Karpas-422 (cell line): Measurements from ENCODE around the gene TYR. TPM values are rescaled to one million over a fixed set of nuclear protein-coding genes. Genes with fewer than 3 reads are reported as not detected.

ENCODE experiments used
- DNase-seq: peaks from one replicate; pipeline ENCODE4 v3.0.0-alpha.2; 2015
- H2AFZ ChIP-seq: fragments of 200-600 bp; sonication (generic); 2 replicates; pipeline ENCODE4 v1.6.1; 2014; ENCODE audit warnings: antibody characterized with exemption, low read length, mixed read lengths
- H3K27ac ChIP-seq: fragments of 200-600 bp; sonication (generic); 2 replicates; pipeline ENCODE4 v1.5.1; 2014; ENCODE audit warnings: mild to moderate bottlenecking, low read length, moderate library complexity
- H3K27me3 ChIP-seq: fragments of 200-600 bp; sonication (generic); 2 replicates; pipeline ENCODE4 v1.6.1; 2014; ENCODE audit warnings: low read length, mixed read lengths
- H3K36me3 ChIP-seq: fragments of 200-600 bp; sonication (generic); 2 replicates; pipeline ENCODE4 v1.6.1; 2014; ENCODE audit warnings: low read length, mixed read lengths; ENCODE audit not compliant: insufficient read depth
- H3K4me1 ChIP-seq: fragments of 200-600 bp; sonication (generic); 2 replicates; pipeline ENCODE4 v1.6.1; 2014; ENCODE audit warnings: mild to moderate bottlenecking, low read length, mixed read lengths
- H3K4me2 ChIP-seq: fragments of 200-600 bp; sonication (generic); 2 replicates; pipeline ENCODE4 v1.6.1; 2014; ENCODE audit warnings: low read length, low read depth, mild to moderate bottlenecking; ENCODE audit not compliant: poor library complexity, severe bottlenecking
- H3K4me3 ChIP-seq: fragments of 200-600 bp; sonication (generic); 2 replicates; pipeline ENCODE4 v1.5.1; 2014; ENCODE audit warnings: mild to moderate bottlenecking, antibody characterized with exemption, low read length, mixed read lengths
- H3K79me2 ChIP-seq: fragments of 200-600 bp; sonication (generic); 2 replicates; pipeline ENCODE4 v1.6.1; 2014; ENCODE audit warnings: mild to moderate bottlenecking, low read length, mixed read lengths
- H3K9ac ChIP-seq: fragments of 200-600 bp; sonication (generic); 2 replicates; pipeline ENCODE4 v1.6.0; 2014; ENCODE audit warnings: low read length
- H3K9me2 ChIP-seq: fragments of 200-600 bp; sonication (generic), shearing (Covaris generic); replicated peaks from 2 replicates; pipeline ENCODE4 v1.6.0; 2014; ENCODE audit warnings: mild to moderate bottlenecking, low read length, moderate library complexity; ENCODE audit not compliant: insufficient read depth
- H3K9me3 ChIP-seq: fragments of 300-700, 200-600 bp; sonication (generic); 2 replicates; pipeline ENCODE4 v1.6.1; 2014; ENCODE audit warnings: low read length, mixed read lengths
- H4K20me1 ChIP-seq: fragments of 200-600 bp; sonication (generic); 2 replicates; pipeline ENCODE4 v1.6.1; 2014; ENCODE audit warnings: mild to moderate bottlenecking, antibody characterized with exemption, low read length, low read depth; ENCODE audit not compliant: insufficient read depth
- total RNA-seq: library from RNA; depleted of rRNA; stranded (reverse); fragments of >200 nt; shearing (Covaris generic); gene quantifications from 2 replicates; pipeline ENCODE4 v1.2.3, GENCODE V29; 2014; ENCODE audit warnings: low replicate concordance; rRNA removed

The TYR gene
- total RNA-seq: not detected in 2 replicates

- Histone ChIP-seq H3K4me1 (no peaks in the 10 kb centered on the region), H3K9me3 (no peaks in the 10 kb centered on the region), H3K9ac (no peak within 1 kb of the TSS), H3K4me3 (no peak within 1 kb of the TSS), H3K27ac (no peak within 1 kb of the TSS), H2AFZ (no peak within 1 kb of the TSS), H3K36me3 (no peaks in the 10 kb centered on the region), H3K4me2 (no peak within 1 kb of the TSS), H3K27me3 (no peaks in the 10 kb centered on the region), H3K9me2 (no peaks in the 10 kb centered on the region), H4K20me1 (no peaks in the 10 kb centered on the region), H3K79me2 (no peaks in the 10 kb centered on the region)
- DNase-seq: no peak
Observed at GRCh38 chr11:89177691-89178231, at the start of gene TYR. Gene TYR, plus strand, starts transcription at chr11:89177875. Its CDS starts 79 bp downstream, at chr11:89177954.

DNA sequence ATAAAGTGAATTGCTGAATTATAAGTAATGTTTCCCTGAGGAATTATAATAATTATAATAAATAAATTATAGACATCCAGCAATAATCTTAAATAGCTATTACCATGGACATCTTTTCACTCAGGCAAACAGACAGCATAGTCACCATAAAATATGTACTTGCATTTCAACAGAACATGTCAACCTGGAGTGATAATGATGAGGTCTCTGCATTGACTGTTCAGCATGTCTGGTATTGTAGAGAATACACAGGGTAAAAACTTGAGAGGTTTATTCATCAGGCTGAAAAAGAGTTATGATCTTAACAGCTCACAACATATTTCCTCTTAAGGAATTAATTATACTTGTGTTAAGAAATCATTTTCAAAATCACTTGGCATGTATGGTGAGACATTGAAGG lies 41.1 kb upstream of the TYR start:
- Histone ChIP-seq H4K20me1 (no peaks in the 10 kb centered on the region), H3K9ac (no peak overlapping the region), H3K9me3 (peaks cover 24% of the 10 kb centered on the region; the same call in 1 of the 2 replicates), H3K36me3 (no peaks in the 10 kb centered on the region), H2AFZ (no peak overlapping the region), H3K4me2 (no peak overlapping the region), H3K27ac (no peak overlapping the region), H3K4me1 (no peaks in the 10 kb centered on the region), H3K4me3 (no peak overlapping the region), H3K9me2 (no peaks in the 10 kb centered on the region), H3K79me2 (no peaks in the 10 kb centered on the region), H3K27me3 (no peaks in the 10 kb centered on the region)
- DNase-seq: no peak

DNA sequence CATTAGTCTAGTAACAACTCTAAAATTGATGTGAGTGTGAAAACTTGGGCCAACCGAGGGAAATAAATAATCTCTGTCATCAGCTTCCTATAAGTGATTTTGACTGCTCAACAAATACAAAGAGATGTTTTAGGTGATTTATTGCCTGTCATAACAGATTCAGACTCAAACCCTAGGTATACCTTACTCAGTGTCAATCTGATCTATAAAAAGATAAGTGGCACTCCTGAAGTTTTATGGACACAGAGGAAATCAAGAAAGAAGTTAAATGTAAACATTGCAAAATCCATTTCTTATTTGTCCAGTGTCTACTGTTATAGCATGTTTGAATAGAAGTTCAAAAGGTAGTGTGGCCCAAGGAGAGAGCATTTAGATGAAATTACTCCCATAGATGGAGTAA lies 30.4 kb upstream of the TYR start:
- Histone ChIP-seq H3K27me3 (no peaks in the 10 kb centered on the region), H3K4me3 (no peak overlapping the region), H3K9me2 (no peaks in the 10 kb centered on the region), H3K4me1 (no peaks in the 10 kb centered on the region), H3K9me3 (peaks cover 12% of the 10 kb centered on the region; the same call in 1 of the 2 replicates), H4K20me1 (no peaks in the 10 kb centered on the region), H2AFZ (no peak overlapping the region), H3K4me2 (no peak overlapping the region), H3K9ac (no peak overlapping the region), H3K79me2 (no peaks in the 10 kb centered on the region), H3K36me3 (no peaks in the 10 kb centered on the region), H3K27ac (no peak overlapping the region)
- DNase-seq: no peak

DNA sequence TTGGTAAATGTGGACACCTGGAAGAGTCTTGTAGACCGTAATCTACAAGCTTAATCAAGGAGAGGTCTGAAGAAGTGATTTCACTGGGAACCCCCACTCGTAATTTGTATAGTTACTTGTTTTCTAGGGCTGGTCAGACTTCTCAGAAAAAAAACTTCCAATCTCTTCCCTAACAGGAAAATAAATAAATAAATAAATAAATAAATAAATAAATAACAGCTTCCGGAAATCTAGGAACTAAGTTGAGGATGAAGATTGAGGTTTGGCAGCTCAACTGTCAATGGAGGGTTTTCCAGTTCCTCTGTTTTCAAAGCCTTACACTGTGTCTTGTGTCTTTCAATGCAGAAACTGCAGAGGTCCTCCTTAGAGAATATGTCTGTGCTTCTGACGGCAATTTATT lies 17.7 kb upstream of the TYR start:
- H3K4me2 ChIP-seq: no peak overlapping the region
- no peak for DNase-seq
- 0 out of 2 replicates have a peak overlapping the region, but pooled peaks have one; percentile 8 for H2AFZ ChIP-seq
- no peaks in the 10 kb centered on the region for H3K79me2 ChIP-seq
- H3K27ac ChIP-seq: no peak overlapping the region
- H4K20me1 ChIP-seq: no peaks in the 10 kb centered on the region
- H3K36me3 ChIP-seq: no peaks in the 10 kb centered on the region
- no peak overlapping the region for H3K9ac ChIP-seq
- H3K27me3 ChIP-seq: no peaks in the 10 kb centered on the region
- H3K9me3 ChIP-seq: peaks cover 35% of the 10 kb centered on the region
- H3K9me2 ChIP-seq: no peaks in the 10 kb centered on the region
- no peak overlapping the region for H3K4me3 ChIP-seq
- no peaks in the 10 kb centered on the region for H3K4me1 ChIP-seq

DNA sequence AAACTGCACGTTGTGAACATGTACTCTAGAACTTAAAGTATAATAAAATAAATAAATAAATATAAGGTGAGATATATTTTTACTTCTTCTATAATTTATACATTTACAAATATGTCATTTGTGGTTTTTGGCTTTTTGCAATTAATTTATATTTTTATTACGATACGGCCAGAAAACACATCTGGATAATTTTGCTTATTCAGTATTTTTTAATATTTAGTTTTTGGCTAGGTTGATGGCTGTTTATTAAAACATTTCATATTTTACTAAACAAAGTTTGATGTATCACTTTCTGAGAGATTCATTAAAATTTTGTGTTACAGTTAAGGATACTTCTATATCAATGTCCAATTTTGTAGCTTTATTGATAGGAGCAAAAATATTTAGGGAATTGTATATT lies 15.7 kb upstream of the TYR start:
- no peaks in the 10 kb centered on the region for H3K9me2 ChIP-seq
- no peak for DNase-seq
- H3K79me2 ChIP-seq: no peaks in the 10 kb centered on the region
- H3K27ac ChIP-seq: no peak overlapping the region
- H3K9me3 ChIP-seq: peaks cover 40% of the 10 kb centered on the region
- no peaks in the 10 kb centered on the region for H3K27me3 ChIP-seq
- H2AFZ ChIP-seq: no peak overlapping the region
- no peak overlapping the region for H3K4me3 ChIP-seq
- H3K36me3 ChIP-seq: no peaks in the 10 kb centered on the region
- no peak overlapping the region for H3K4me2 ChIP-seq
- H3K9ac ChIP-seq: no peak overlapping the region
- H4K20me1 ChIP-seq: no peaks in the 10 kb centered on the region
- no peaks in the 10 kb centered on the region for H3K4me1 ChIP-seq

- Histone ChIP-seq H3K79me2 (no peaks in the 10 kb centered on the region), H4K20me1 (no peaks in the 10 kb centered on the region), H3K9me3 (peaks cover 35% of the 10 kb centered on the region), H3K36me3 (no peaks in the 10 kb centered on the region), H3K27me3 (no peaks in the 10 kb centered on the region), H3K9me2 (no peaks in the 10 kb centered on the region), H3K4me1 (no peaks in the 10 kb centered on the region), H3K4me2 (no peak overlapping the region), H3K9ac (no peak overlapping the region), H3K27ac (no peak overlapping the region), H2AFZ (no peak overlapping the region), H3K4me3 (no peak overlapping the region)
- DNase-seq: no peak
Observed at GRCh38 chr11:89163686-89164085, 14.0 kb upstream of the TYR start.

DNA sequence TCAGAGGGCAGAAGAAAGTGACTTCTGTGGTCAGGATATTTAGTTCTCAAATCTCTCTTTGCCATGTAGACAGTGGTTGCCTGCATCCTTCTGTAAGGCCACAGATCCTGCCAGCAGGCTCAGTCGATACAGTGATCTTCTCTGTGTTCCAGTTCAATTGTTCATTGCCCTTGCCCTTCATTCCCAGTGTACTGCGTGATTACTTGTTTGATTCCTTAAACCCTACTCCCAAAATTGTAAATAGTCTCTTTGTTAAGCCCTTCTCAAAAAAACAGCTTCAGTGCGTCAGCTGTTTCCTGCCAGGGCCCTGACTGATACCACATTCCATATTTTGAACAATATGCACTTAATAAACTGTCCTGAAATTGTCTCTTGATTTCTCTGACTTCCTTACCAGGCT lies 9.3 kb upstream of the TYR start:
- DNase-seq: no peak
- no peak overlapping the region for H3K4me2 ChIP-seq
- H3K4me1 ChIP-seq: no peaks in the 10 kb centered on the region
- no peak overlapping the region for H3K27ac ChIP-seq
- H3K27me3 ChIP-seq: no peaks in the 10 kb centered on the region
- H3K4me3 ChIP-seq: no peak overlapping the region
- H3K36me3 ChIP-seq: no peaks in the 10 kb centered on the region
- H3K9me3 ChIP-seq: peaks cover 19% of the 10 kb centered on the region; the same call in 1 of the 2 replicates
- H3K79me2 ChIP-seq: no peaks in the 10 kb centered on the region
- no peak overlapping the region for H3K9ac ChIP-seq
- no peaks in the 10 kb centered on the region for H4K20me1 ChIP-seq
- H2AFZ ChIP-seq: no peak overlapping the region
- no peaks in the 10 kb centered on the region; the same call in 1 of the 2 replicates for H3K9me2 ChIP-seq

DNA sequence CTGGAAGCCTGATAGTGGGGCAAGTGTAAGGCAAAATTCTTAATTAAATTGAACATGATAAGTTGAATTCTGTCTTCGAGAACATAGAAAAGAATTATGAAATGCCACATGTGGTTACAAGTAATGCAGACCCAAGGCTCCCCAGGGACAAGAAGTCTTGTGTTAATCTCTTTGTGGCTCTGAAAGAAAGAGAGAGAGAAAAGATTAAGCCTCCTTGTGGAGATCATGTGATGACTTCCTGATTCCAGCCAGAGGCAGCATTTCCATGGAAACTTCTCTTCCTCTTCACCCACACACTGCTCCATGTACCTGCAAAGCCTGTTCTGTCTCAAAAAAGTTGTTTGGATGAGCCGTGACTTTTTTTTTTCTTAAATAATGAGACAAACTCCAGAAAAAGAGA lies 1.9 kb upstream of the TYR start:
- H3K36me3 ChIP-seq: no peaks in the 10 kb centered on the region
- no peaks in the 10 kb centered on the region for H4K20me1 ChIP-seq
- H3K27ac ChIP-seq: no peak overlapping the region
- H3K9ac ChIP-seq: no peak overlapping the region
- H2AFZ ChIP-seq: no peak overlapping the region
- no peaks in the 10 kb centered on the region for H3K9me2 ChIP-seq
- H3K4me2 ChIP-seq: no peak overlapping the region
- no peak for DNase-seq
- no peaks in the 10 kb centered on the region for H3K27me3 ChIP-seq
- no peaks in the 10 kb centered on the region for H3K9me3 ChIP-seq
- H3K4me3 ChIP-seq: no peak overlapping the region
- H3K4me1 ChIP-seq: no peaks in the 10 kb centered on the region
- H3K79me2 ChIP-seq: no peaks in the 10 kb centered on the region
